WTC11 (cell line): ENCODE results near the gene CDH22.

ENCODE experiments used
- MYBL2 ChIP-seq: sonication (generic); formaldehyde crosslinking; IDR thresholded peaks from 2 replicates; pipeline ENCODE4 v1.8.1; 2023; ENCODE audit warnings: mild to moderate bottlenecking, moderate library complexity, missing genetic modification reagents
- SP1 ChIP-seq: sonication (generic); formaldehyde crosslinking; conservative IDR thresholded peaks from 2 replicates; pipeline ENCODE4 v1.8.1; 2022; ENCODE audit warnings: missing genetic modification reagents
- TP53 ChIP-seq: sonication (generic); formaldehyde crosslinking; IDR thresholded peaks from 2 replicates; pipeline ENCODE4 v1.8.1; 2023; ENCODE audit warnings: mild to moderate bottlenecking, missing genetic modification reagents
- ZNF423 ChIP-seq: fragments of 250-450 bp; sonication (Bioruptor Pico); IDR thresholded peaks from 2 replicates; pipeline ENCODE4 v2.1.2; 2022; ENCODE audit warnings: mild to moderate bottlenecking, moderate library complexity
- TF ChIP-seq, protein P1 (sequence below): sonication (generic); formaldehyde crosslinking; IDR thresholded peaks from 2 replicates; pipeline ENCODE4 v1.8.1; 2023; ENCODE audit warnings: mild to moderate bottlenecking, missing genetic modification reagents, moderate library complexity
- TF ChIP-seq, protein P2 (sequence below): fragments of 200-600 bp; IDR thresholded peaks from 2 replicates; pipeline ENCODE4 v1.8.0; 2022; ENCODE audit warnings: antibody characterized with exemption
- TF ChIP-seq, protein P3 (sequence below): sonication (generic); formaldehyde crosslinking; conservative IDR thresholded peaks from 2 replicates; pipeline ENCODE4 v1.8.1; 2023; ENCODE audit warnings: mild to moderate bottlenecking, low read depth, missing genetic modification reagents, moderate library complexity

DNA sequence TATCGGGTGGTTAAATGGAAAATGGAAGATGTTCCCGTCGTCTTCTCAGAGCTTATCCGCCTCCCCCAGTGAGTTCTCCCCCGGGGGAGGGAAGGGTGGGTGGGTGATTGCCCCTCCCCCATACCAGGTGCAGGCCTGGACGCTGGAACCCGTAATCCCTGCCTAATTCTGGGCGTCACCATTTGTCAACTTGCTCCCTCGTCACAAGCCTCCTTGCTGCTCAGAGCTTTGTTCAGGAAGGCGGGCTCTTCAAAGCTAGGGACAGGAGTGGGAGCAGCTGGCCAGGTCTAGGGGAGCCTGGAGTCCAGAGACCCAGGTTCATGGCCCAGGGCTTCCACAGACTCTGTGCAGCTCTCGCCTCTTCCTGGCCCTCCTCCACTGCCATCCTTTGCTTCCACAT, 25.6 kb downstream of the CDH22 start:
- TF ChIP-seq ZNF423 (no peak), TP53 (CRISPR knock-in tag) (no peak), SP1 (CRISPR knock-in tag) (no peak), MYBL2 (CRISPR knock-in tag) (no peak)
- TF ChIP-seq, protein P1, sequence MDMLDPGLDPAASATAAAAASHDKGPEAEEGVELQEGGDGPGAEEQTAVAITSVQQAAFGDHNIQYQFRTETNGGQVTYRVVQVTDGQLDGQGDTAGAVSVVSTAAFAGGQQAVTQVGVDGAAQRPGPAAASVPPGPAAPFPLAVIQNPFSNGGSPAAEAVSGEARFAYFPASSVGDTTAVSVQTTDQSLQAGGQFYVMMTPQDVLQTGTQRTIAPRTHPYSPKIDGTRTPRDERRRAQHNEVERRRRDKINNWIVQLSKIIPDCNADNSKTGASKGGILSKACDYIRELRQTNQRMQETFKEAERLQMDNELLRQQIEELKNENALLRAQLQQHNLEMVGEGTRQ = no peak
- TF ChIP-seq, protein P2, sequence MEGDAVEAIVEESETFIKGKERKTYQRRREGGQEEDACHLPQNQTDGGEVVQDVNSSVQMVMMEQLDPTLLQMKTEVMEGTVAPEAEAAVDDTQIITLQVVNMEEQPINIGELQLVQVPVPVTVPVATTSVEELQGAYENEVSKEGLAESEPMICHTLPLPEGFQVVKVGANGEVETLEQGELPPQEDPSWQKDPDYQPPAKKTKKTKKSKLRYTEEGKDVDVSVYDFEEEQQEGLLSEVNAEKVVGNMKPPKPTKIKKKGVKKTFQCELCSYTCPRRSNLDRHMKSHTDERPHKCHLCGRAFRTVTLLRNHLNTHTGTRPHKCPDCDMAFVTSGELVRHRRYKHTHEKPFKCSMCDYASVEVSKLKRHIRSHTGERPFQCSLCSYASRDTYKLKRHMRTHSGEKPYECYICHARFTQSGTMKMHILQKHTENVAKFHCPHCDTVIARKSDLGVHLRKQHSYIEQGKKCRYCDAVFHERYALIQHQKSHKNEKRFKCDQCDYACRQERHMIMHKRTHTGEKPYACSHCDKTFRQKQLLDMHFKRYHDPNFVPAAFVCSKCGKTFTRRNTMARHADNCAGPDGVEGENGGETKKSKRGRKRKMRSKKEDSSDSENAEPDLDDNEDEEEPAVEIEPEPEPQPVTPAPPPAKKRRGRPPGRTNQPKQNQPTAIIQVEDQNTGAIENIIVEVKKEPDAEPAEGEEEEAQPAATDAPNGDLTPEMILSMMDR = no peak
- TF ChIP-seq, protein P3, sequence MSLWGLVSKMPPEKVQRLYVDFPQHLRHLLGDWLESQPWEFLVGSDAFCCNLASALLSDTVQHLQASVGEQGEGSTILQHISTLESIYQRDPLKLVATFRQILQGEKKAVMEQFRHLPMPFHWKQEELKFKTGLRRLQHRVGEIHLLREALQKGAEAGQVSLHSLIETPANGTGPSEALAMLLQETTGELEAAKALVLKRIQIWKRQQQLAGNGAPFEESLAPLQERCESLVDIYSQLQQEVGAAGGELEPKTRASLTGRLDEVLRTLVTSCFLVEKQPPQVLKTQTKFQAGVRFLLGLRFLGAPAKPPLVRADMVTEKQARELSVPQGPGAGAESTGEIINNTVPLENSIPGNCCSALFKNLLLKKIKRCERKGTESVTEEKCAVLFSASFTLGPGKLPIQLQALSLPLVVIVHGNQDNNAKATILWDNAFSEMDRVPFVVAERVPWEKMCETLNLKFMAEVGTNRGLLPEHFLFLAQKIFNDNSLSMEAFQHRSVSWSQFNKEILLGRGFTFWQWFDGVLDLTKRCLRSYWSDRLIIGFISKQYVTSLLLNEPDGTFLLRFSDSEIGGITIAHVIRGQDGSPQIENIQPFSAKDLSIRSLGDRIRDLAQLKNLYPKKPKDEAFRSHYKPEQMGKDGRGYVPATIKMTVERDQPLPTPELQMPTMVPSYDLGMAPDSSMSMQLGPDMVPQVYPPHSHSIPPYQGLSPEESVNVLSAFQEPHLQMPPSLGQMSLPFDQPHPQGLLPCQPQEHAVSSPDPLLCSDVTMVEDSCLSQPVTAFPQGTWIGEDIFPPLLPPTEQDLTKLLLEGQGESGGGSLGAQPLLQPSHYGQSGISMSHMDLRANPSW (CRISPR knock-in tag) = no peak
